SK-N-SH (cell line): ENCODE measurements around the gene MTHFD1L. TPM values are rescaled to one million over a fixed set of nuclear protein-coding genes. Genes with fewer than 3 reads are reported as not detected.

ENCODE experiments used
- CTCF ChIA-PET: fragments of 300-600, 350-600 bp; formaldehyde crosslinking; extraction: SDS; loops from one replicate; lab custom pipeline; 2021; lab: Yijun Ruan, JAX
- POLR2A ChIA-PET: fragments of 350-600 bp; sonication (Branson Sonifier 250); formaldehyde crosslinking; extraction: SDS; loops from one replicate; lab custom pipeline; 2020; ENCODE audit warnings: antibody characterized with exemption, inconsistent platforms; lab: Yijun Ruan, JAX
- DNase-seq: peaks from one replicate; pipeline ENCODE4 v3.0.0; 2012
- H2AFZ ChIP-seq: fragments of 200-600 bp; sonication (generic); 2 replicates; pipeline ENCODE4 v1.8.1; 2016; ENCODE audit warnings: antibody characterized with exemption, mild to moderate bottlenecking, low read depth
- H3F3A ChIP-seq: fragments of 200-600 bp; sonication (generic); replicated peaks from 2 replicates; pipeline ENCODE3; 2016; ENCODE audit warnings: antibody characterized with exemption, mild to moderate bottlenecking; ENCODE audit not compliant: insufficient read depth
- H3K27ac ChIP-seq, 2 experiments: fragments of 200-500 bp in 1 of 2; fragments of 200-600 bp in 1 of 2; sonication (Bioruptor generic) in 1 of 2; sonication (generic), shearing (Covaris generic) in 1 of 2; 2 replicates each; pipeline versions ENCODE4 v1.5.1 to v1.6.1; 2014 to 2016; ENCODE audit warnings: low read depth in 2 of 2, inconsistent platforms in 1 of 2, low read length in 1 of 2, mild to moderate bottlenecking in 1 of 2, mixed read lengths in 1 of 2
- H3K27me3 ChIP-seq: fragments of 200-600 bp; sonication (generic), shearing (Covaris generic); 2 replicates; pipeline ENCODE4 v1.6.1; 2016; ENCODE audit warnings: mixed run types; ENCODE audit not compliant: insufficient read depth
- H3K36me3 ChIP-seq, 2 experiments: fragments of 200-500 bp in 1 of 2; fragments of 200-600 bp in 1 of 2; sonication (Bioruptor generic) in 1 of 2; sonication (generic) in 1 of 2; replicated peaks in 1 of 2; 2 replicates each; pipeline versions ENCODE3 to v1.5.1; 2014 to 2016; ENCODE audit warnings: low read length in 1 of 2, mild to moderate bottlenecking in 1 of 2; ENCODE audit not compliant: insufficient read depth in 2 of 2, control insufficient read depth in 1 of 2
- H3K4me1 ChIP-seq, 2 experiments: fragments of 200-500 bp in 1 of 2; fragments of 200-600 bp in 1 of 2; sonication (Bioruptor generic) in 1 of 2; sonication (generic), shearing (Covaris generic) in 1 of 2; 2 replicates each; pipeline versions ENCODE4 v1.5.1 to v1.6.1; 2014 to 2016; ENCODE audit warnings: low read depth in 1 of 2, low read length in 1 of 2, mixed run types in 1 of 2; ENCODE audit not compliant: insufficient read depth in 2 of 2, control insufficient read depth in 1 of 2
- H3K4me2 ChIP-seq: fragments of 200-600 bp; sonication (generic), shearing (Covaris generic); 2 replicates; pipeline ENCODE4 v1.6.1; 2017; ENCODE audit warnings: mixed run types
- H3K4me3 ChIP-seq, 2 experiments: fragments of 200-500 bp in 1 of 2; fragments of 200-600 bp in 1 of 2; sonication (Bioruptor generic) in 1 of 2; sonication (generic), shearing (Covaris generic) in 1 of 2; 2 replicates each; pipeline versions ENCODE4 v1.5.1 to v1.8.1; 2014 to 2016; ENCODE audit warnings: low read depth in 2 of 2, inconsistent platforms in 1 of 2, low read length in 1 of 2, mild to moderate bottlenecking in 1 of 2, mixed read lengths in 1 of 2, moderate library complexity in 1 of 2
- H3K79me2 ChIP-seq: fragments of 200-600 bp; sonication (generic); 2 replicates; pipeline ENCODE4 v1.8.1; 2017; ENCODE audit warnings: mild to moderate bottlenecking; ENCODE audit not compliant: insufficient read depth
- H3K9ac ChIP-seq: fragments of 200-600 bp; sonication (generic); 2 replicates; pipeline ENCODE4 v1.6.1; 2017; ENCODE audit warnings: mixed run types
- H3K9me2 ChIP-seq: fragments of 200-600 bp; sonication (generic); 2 replicates; pipeline ENCODE4 v1.6.1; 2017; ENCODE audit warnings: mixed run types
- H3K9me3 ChIP-seq: fragments of 200-600 bp; sonication (generic); 2 replicates; pipeline ENCODE4 v1.6.1; 2017; ENCODE audit warnings: mixed run types, mild to moderate bottlenecking, moderate library complexity
- H4K20me1 ChIP-seq: fragments of 200-600 bp; sonication (generic); 2 replicates; pipeline ENCODE4 v1.6.1; 2017; ENCODE audit warnings: mild to moderate bottlenecking, mixed run types; ENCODE audit not compliant: insufficient read depth
- EP300 ChIP-seq, 2 experiments: IDR thresholded peaks; 2 replicates each; pipeline versions ENCODE4 v1.4.0 to v1.6.1; 2012; ENCODE audit warnings: borderline replicate concordance in 1 of 2, low read depth in 1 of 2, low read length in 1 of 2
- EZH2phosphoT487 ChIP-seq: fragments of 200-600 bp; sonication (generic); IDR thresholded peaks from 2 replicates; pipeline ENCODE4 v1.6.1; 2017; ENCODE audit warnings: low read depth, mixed run types, mild to moderate bottlenecking, antibody characterized with exemption, moderate library complexity, borderline replicate concordance
- FOSL2 ChIP-seq: IDR thresholded peaks from 2 replicates; pipeline ENCODE4 v1.4.0; 2012; ENCODE audit warnings: low read depth, mild to moderate bottlenecking, moderate library complexity, borderline replicate concordance
- FOXJ3 ChIP-seq: sonication (generic); formaldehyde crosslinking; IDR thresholded peaks from 2 replicates; pipeline ENCODE4 v1.5.1; 2020; ENCODE audit warnings: mild to moderate bottlenecking, missing genetic modification reagents
- GABPA ChIP-seq: IDR thresholded peaks from 2 replicates; pipeline ENCODE4 v1.4.0; 2012; ENCODE audit warnings: low read depth, mild to moderate bottlenecking
- GATA2 ChIP-seq: sonication (generic); formaldehyde crosslinking; IDR thresholded peaks from 2 replicates; pipeline ENCODE4 v1.5.0; 2020; ENCODE audit warnings: mild to moderate bottlenecking, missing genetic modification reagents
- JUND ChIP-seq: IDR thresholded peaks from 2 replicates; pipeline ENCODE4 v1.4.0; 2012
- POLR2AphosphoS5 ChIP-seq: IDR thresholded peaks from 2 replicates; pipeline ENCODE4 v1.6.1; 2012; ENCODE audit warnings: low read depth, low read length
- RCOR1 ChIP-seq: fragments of 150-350 bp; IDR thresholded peaks from 2 replicates; pipeline ENCODE4 v1.6.1; 2017; ENCODE audit warnings: antibody characterized with exemption, low read length
- REST ChIP-seq: IDR thresholded peaks from 2 replicates; pipeline ENCODE4 v1.6.1; 2012; ENCODE audit warnings: mild to moderate bottlenecking, low read depth, low read length, moderate library complexity
- RXRA ChIP-seq: IDR thresholded peaks from 2 replicates; pipeline ENCODE4 v1.4.0; 2012; ENCODE audit warnings: low read depth, mild to moderate bottlenecking, borderline replicate concordance
- TEAD4 ChIP-seq: IDR thresholded peaks from 2 replicates; pipeline ENCODE4 v1.4.0; 2012; ENCODE audit warnings: mild to moderate bottlenecking, borderline replicate concordance; ENCODE audit not compliant: insufficient read depth
- USF2 ChIP-seq: fragments of 150-350 bp; IDR thresholded peaks from 2 replicates; pipeline ENCODE4 v1.6.1; 2017; ENCODE audit warnings: antibody characterized with exemption, low read length, low read depth, borderline replicate concordance
- ZBTB33 ChIP-seq: IDR thresholded peaks from 2 replicates; pipeline ENCODE4 v1.4.0; 2012; ENCODE audit warnings: low read depth, borderline replicate concordance
- WGBS: methylation state at CpG from one replicate; pipeline ENCODE4 v1.1.6; 2017; ENCODE audit warnings: low lambda C conversion rate; 5-methylcytosine and 5-hydroxymethylcytosine counted together
- polyA plus RNA-seq, 3 experiments: library from polyadenylated mRNA; depleted of rRNA; stranded (reverse); fragments of >200 nt; gene quantifications; 2 replicates each; pipeline ENCODE4 v1.2.3, GENCODE V29; 2012

MTHFD1L gene
- polyA plus RNA-seq, 1 of the 3 experiments (the other 2 are of a cell fraction): 37.0 TPM

- no peaks in the 10 kb centered on the region for H3K9me3 ChIP-seq
- no peaks in the 10 kb centered on the region for H3K36me3 ChIP-seq
- ChIA-PET POLR2A (interaction anchor here (0.7 kb wide), 1 partner anchor 81 kb away, joined by 7 read pairs; no protein-coding TSS in a partner anchor), CTCF (interaction anchor here (1.1 kb wide), 1 partner anchor 33 kb away, joined by 3 read pairs; no protein-coding TSS in a partner anchor)
- no peak overlapping the region for H3K9ac ChIP-seq
- no peak overlapping the region for H3K4me3 ChIP-seq
- H3K9me2 ChIP-seq: no peaks in the 10 kb centered on the region
- H3K27me3 ChIP-seq: no peaks in the 10 kb centered on the region
- H3F3A ChIP-seq: no peaks in the 10 kb centered on the region
- no peaks in the 10 kb centered on the region for H3K4me1 ChIP-seq
- no peaks in the 10 kb centered on the region for H4K20me1 ChIP-seq
- WGBS: 100% methylated on average over 3 of the region's 3 CpGs
- TF ChIP-seq TEAD4: no peak
- no peak for TF ChIP-seq RXRA
- TF ChIP-seq FOSL2: no peak
- TF ChIP-seq ZBTB33: no peak
- TF ChIP-seq GATA2: no peak
- no peak for TF ChIP-seq POLR2AphosphoS5
- no peaks in the 10 kb centered on the region for H3K79me2 ChIP-seq
- no peak overlapping the region for H3K27ac ChIP-seq
- H2AFZ ChIP-seq: no peak overlapping the region
- no peak overlapping the region for H3K4me2 ChIP-seq
- DNase-seq: no peak
These were observed 266.0 kb downstream of the MTHFD1L start for GRCh38 chr6:151131324-151132007.

DNA sequence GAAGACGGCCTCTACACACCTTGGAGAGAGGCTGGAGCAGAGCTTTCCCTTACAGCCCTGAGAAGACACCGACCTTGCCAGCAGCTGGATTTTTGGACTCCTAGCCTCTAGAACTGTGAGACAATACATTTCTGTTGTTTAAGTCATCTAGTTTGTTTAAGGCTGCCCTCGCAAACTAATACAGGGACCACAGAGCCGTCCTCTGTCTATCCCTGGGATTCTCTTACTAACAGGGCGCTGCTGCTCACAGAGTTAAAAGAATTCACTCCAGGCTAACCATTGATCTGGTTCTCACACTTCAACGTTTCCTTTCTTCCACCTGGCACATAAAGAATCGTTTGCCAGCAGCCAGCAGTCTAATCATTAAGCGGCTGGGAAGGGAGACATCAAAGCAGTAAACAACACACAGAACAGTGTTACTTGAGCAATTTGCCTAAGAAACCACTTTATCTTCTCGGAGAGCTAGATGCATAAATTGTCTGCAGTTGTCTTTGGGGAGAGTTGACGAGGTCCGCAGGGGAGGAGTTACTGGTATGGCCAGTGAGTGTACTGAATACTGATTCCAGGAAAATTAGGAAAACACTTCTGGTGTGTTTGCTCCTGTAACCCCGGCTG, 270.7 kb downstream of the MTHFD1L start:
- DNase-seq: no peak
- CTCF ChIA-PET: no interaction called here

More for the DNA sequence above, 270.7 kb downstream of the MTHFD1L start:
- TF ChIP-seq FOXJ3 (CRISPR knock-in tag) (no peak), REST (no peak), RXRA (no peak), EP300 (IDR thresholded peaks at IDR 0.05; ENCODE audit: borderline replicate concordance in 1 of 2, low read depth in 1 of 2, low read length in 1 of 2) (no peak), ZBTB33 (no peak), RCOR1 (no peak), GABPA (no peak), EZH2phosphoT487 (no peak), JUND (no peak), USF2 (no peak)
- TF ChIP-seq, all 33 proteins: peak for 0
- 82% methylated on average over 11 of the region's 12 CpGs for WGBS
- Histone ChIP-seq H2AFZ (no peak overlapping the region), H3K4me3 (no peak overlapping the region), H3K9ac (no peak overlapping the region), H3K36me3 (no peaks in the 10 kb centered on the region), H3K4me2 (no peak overlapping the region), H3K4me1 (no peaks in the 10 kb centered on the region), H4K20me1 (no peaks in the 10 kb centered on the region), H3K9me3 (no peaks in the 10 kb centered on the region), H3F3A (no peaks in the 10 kb centered on the region), H3K27me3 (no peaks in the 10 kb centered on the region), H3K79me2 (no peaks in the 10 kb centered on the region), H3K27ac (no peak overlapping the region), H3K9me2 (no peaks in the 10 kb centered on the region)
- POLR2A ChIA-PET: no interaction called here
